VCaP (cell line): ENCODE results near the gene OLR1.

Experiments
- H3K27ac ChIP-seq: fragments of 450-650 bp; 2 replicates; pipeline ENCODE4 v1.5.1; 2017
- TF ChIP-seq, protein P1 (sequence below): fragments of 450-650 bp; conservative IDR thresholded peaks from 2 replicates; pipeline ENCODE4 v1.5.1; 2017; ENCODE audit warnings: mild to moderate bottlenecking, moderate library complexity

OLR1 gene

DNA sequence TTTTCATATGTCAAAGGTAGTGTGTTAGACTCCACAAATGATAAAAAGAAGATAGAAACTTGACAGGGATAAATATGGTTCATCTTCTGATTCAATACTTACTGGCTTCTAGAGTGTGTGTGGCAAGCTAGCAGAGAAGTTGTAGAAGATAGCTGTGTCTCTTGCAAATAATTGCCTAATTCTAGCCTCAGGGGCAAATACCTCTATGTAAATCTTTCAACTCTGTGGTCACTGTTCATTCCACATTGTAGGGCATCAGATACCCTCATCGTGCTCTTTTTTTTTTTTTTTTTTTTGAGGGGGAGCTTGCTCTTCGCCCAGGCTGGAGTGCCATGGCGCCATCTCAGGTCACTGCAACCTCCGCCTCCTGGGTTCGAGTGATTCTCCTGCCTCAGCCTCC is 1.7 kb downstream of the OLR1 start:
- TF ChIP-seq, protein P1, sequence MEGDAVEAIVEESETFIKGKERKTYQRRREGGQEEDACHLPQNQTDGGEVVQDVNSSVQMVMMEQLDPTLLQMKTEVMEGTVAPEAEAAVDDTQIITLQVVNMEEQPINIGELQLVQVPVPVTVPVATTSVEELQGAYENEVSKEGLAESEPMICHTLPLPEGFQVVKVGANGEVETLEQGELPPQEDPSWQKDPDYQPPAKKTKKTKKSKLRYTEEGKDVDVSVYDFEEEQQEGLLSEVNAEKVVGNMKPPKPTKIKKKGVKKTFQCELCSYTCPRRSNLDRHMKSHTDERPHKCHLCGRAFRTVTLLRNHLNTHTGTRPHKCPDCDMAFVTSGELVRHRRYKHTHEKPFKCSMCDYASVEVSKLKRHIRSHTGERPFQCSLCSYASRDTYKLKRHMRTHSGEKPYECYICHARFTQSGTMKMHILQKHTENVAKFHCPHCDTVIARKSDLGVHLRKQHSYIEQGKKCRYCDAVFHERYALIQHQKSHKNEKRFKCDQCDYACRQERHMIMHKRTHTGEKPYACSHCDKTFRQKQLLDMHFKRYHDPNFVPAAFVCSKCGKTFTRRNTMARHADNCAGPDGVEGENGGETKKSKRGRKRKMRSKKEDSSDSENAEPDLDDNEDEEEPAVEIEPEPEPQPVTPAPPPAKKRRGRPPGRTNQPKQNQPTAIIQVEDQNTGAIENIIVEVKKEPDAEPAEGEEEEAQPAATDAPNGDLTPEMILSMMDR = no peak
- no peak overlapping the region for H3K27ac ChIP-seq

- TF ChIP-seq, protein P1 = no peak
- no peak overlapping the region for H3K27ac ChIP-seq
Observed at GRCh38 chr12:10169104-10169503, 2.8 kb downstream of the OLR1 start.

DNA sequence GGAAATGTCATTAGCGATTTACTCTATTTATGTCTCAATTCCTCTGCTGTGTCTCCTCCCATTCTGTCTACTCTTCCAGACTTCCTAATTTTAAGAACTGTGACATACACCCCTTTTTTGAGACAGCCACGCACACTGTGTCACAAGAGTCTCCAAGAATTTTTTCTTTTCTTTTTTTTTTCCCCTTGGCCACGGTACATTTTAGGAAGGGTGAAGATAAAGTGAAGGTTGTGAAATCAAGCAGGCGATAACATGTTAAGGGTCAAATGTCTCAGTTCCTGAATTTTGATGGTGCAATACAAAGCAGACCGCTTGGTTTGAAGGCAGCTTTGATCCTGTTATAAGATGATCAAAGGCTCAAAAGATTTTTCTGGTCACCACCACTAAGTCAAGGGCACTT is 4.3 kb downstream of the OLR1 start:
- TF ChIP-seq, protein P1 = no peak
- H3K27ac ChIP-seq = no peak overlapping the region

- no peak overlapping the region for H3K27ac ChIP-seq
- TF ChIP-seq, protein P1 = no peak
Observed at GRCh38 chr12:10165421-10165820, 6.5 kb downstream of the OLR1 start.

DNA sequence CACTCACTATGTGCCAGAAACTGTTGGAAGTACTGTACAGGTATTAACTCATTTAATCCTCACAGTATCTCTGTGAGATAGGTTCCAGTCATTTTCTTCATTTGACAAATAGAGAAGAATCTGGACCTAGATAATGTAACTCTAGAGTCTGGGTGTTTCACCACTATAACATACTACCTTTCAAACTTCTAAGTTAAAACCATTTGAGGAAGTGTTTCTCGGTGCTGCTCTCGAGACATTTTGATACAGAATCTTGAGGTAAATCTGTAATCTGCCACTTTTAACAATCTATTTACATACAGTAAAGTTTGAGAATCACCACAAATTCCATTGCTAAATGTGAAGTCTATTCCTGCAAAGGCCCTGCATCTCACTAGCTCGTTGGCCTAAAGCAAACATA is 8.8 kb downstream of the OLR1 start:
- no peak overlapping the region for H3K27ac ChIP-seq
- TF ChIP-seq, protein P1 = no peak

GRCh38 chr12:10160617-10161385 is 11.1 kb downstream of the OLR1 start:
- no peak overlapping the region for H3K27ac ChIP-seq
- TF ChIP-seq, protein P1 = no peak

DNA sequence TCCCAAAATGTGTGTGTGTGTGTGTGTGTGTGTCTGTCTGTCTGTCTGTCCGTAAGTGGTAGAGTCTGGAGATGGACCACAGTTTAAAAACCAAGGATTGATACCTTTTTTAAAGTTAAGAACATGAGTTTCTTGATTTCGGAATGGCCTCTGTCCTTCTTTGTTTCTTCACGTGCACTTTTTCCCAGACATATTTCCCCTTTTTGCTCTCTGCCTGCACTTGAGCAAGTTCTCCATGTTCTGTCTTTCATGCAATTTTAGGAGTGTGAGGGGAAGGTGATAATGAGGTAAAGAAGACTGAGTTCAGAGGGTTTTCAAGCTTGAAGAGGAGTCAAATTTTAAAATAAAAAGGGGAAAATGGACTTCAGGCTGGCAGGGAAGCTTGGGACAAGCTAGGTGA is 12.7 kb downstream of the OLR1 start:
- no peak overlapping the region for H3K27ac ChIP-seq
- TF ChIP-seq, protein P1 = no peak
